Choroid plexus epithelial cell (primary cell): ENCODE measurements around the gene MYCBP2.

ENCODE experiments used
- DNase-seq: peaks from one replicate; pipeline ENCODE4 v3.0.0-alpha.2; 2010; ENCODE audit warnings: low read depth
- H3K4me3 ChIP-seq: 2 replicates; pipeline ENCODE4 v1.5.1; 2011; ENCODE audit warnings: low read depth, mild to moderate bottlenecking, control low read depth, low read length, moderate library complexity
- TF ChIP-seq, protein P1 (sequence below): conservative IDR thresholded peaks from 2 replicates; pipeline ENCODE4 v1.5.1; 2011; ENCODE audit warnings: low read depth, mild to moderate bottlenecking, control low read depth, inconsistent platforms, low read length, moderate library complexity

The MYCBP2 gene

DNA sequence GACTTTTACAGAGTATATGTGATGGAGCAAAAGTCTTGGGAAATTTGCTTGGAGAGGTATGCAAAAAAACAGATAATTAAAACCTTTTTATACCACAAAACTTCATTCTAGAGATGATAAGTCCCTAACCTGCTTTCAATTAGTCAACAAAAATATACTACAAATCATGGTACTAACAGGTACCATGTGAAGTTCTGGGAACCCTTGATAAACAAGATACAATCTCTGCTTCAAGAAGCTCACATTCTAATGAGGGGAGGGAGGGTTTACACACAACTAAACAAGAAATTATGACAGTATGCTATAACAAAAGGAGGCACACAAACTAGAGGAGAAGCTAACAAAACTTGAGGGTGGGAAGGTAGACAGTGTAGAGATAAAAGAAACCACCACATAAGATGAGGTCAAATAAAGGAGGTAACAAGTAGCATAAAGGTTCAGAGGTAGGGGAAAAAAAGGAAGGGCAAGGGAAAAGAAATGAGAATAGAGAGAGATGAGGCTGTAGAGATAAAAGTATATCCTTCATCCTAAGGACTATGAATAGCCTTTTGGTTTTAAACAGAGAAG lies 91.4 kb downstream of the MYCBP2 start:
- DNase-seq, result no peak
- TF ChIP-seq, protein P1, sequence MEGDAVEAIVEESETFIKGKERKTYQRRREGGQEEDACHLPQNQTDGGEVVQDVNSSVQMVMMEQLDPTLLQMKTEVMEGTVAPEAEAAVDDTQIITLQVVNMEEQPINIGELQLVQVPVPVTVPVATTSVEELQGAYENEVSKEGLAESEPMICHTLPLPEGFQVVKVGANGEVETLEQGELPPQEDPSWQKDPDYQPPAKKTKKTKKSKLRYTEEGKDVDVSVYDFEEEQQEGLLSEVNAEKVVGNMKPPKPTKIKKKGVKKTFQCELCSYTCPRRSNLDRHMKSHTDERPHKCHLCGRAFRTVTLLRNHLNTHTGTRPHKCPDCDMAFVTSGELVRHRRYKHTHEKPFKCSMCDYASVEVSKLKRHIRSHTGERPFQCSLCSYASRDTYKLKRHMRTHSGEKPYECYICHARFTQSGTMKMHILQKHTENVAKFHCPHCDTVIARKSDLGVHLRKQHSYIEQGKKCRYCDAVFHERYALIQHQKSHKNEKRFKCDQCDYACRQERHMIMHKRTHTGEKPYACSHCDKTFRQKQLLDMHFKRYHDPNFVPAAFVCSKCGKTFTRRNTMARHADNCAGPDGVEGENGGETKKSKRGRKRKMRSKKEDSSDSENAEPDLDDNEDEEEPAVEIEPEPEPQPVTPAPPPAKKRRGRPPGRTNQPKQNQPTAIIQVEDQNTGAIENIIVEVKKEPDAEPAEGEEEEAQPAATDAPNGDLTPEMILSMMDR, result no peak

GRCh38 chr13:77233159-77233558 lies 93.7 kb downstream of the MYCBP2 start:
- H3K4me3 ChIP-seq, result no peak overlapping the region
- DNase-seq, result no peak
- TF ChIP-seq, protein P1, result no peak

More for the DNA sequence above, 91.4 kb downstream of the MYCBP2 start:
- no peak overlapping the region for H3K4me3 ChIP-seq

- DNase-seq, result no peak
- TF ChIP-seq, protein P1, result no peak
These were observed 96.3 kb downstream of the MYCBP2 start for GRCh38 chr13:77230560-77230959.

GRCh38 chr13:77225946-77226345 lies 100.9 kb downstream of the MYCBP2 start:
- DNase-seq, result no peak
- TF ChIP-seq, protein P1, result no peak
- no peak overlapping the region for H3K4me3 ChIP-seq

More at GRCh38 chr13:77230560-77230959, 96.3 kb downstream of the MYCBP2 start:
- H3K4me3 ChIP-seq, result no peak overlapping the region

GRCh38 chr13:77222909-77223308 lies 104.0 kb downstream of the MYCBP2 start:
- no peak for DNase-seq
- no peak overlapping the region for H3K4me3 ChIP-seq
- TF ChIP-seq, protein P1, result no peak

GRCh38 chr13:77222000-77222690 lies 104.7 kb downstream of the MYCBP2 start:
- TF ChIP-seq, protein P1, result no peak
- DNase-seq, result no peak
- no peak overlapping the region for H3K4me3 ChIP-seq

- no peak for DNase-seq
- TF ChIP-seq, protein P1, result no peak
- H3K4me3 ChIP-seq, result no peak overlapping the region
These were observed 107.5 kb downstream of the MYCBP2 start for GRCh38 chr13:77219401-77219800.
